ENCODE results near the gene ENOX2.

DNA sequence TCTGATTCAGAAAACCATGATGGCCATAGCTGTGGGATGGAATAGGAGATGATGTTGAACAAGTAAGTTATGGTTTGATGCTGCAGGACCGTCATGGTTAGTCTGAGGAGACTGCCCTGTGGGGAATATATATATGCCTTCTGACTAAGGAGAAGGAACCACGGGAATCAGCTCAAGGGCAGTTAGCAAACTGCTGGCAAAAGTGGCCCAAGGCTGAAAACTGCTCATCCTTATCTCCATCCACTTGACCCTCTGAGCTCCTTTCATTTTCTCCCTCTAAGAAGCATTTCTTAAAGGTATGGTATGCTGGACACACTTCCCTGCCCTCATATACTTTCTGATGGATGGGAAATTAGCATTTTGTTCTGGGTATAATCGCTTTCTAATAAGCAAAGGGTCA, 161.9 kb downstream of the ENOX2 start:
- TF ChIP-seq, protein P1, sequence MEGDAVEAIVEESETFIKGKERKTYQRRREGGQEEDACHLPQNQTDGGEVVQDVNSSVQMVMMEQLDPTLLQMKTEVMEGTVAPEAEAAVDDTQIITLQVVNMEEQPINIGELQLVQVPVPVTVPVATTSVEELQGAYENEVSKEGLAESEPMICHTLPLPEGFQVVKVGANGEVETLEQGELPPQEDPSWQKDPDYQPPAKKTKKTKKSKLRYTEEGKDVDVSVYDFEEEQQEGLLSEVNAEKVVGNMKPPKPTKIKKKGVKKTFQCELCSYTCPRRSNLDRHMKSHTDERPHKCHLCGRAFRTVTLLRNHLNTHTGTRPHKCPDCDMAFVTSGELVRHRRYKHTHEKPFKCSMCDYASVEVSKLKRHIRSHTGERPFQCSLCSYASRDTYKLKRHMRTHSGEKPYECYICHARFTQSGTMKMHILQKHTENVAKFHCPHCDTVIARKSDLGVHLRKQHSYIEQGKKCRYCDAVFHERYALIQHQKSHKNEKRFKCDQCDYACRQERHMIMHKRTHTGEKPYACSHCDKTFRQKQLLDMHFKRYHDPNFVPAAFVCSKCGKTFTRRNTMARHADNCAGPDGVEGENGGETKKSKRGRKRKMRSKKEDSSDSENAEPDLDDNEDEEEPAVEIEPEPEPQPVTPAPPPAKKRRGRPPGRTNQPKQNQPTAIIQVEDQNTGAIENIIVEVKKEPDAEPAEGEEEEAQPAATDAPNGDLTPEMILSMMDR (IDR thresholded peaks at IDR 0.05), result no peak
- no peak for TF ChIP-seq POLR2AphosphoS5 (IDR thresholded peaks at IDR 0.05)

All from upper lobe of left lung (tissue), 4 donors.